Measurements from ENCODE around the gene ANKMY2. TPM values are rescaled to one million over a fixed set of nuclear protein-coding genes. Genes with fewer than 3 reads are reported as not detected.

The ANKMY2 gene
- total RNA-seq, 4 donors from 2014 or later, result 7.9 to 16.2 (median 8.6) TPM

DNA sequence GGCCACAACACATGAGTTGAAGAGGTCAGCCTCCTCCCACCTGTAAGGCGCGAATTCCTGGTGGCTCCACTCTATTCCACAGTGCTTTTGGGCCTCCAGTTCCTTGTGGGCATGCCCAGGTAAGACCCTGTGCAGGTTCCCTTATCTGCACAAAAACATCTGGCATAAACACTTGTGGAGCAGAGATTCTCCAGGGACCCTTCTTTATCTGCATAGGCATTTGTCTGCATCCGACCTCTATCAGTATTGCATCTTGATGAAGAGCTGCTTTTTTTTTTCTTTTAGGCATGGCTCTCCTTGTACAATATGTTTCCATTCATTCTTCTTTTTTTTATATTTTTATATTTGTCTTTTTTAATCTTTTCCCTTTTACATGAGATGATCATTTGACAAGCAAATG, 58.4 kb downstream of the ANKMY2 start:
- intact Hi-C loops (cut with DNase I; ENCODE audit: low total_unique reads), result no loop called here
- Histone ChIP-seq H3K27ac (no peak overlapping the region), H3K27me3 (no peaks in the 10 kb centered on the region), H3K9me3 (no peaks in the 10 kb centered on the region), H3K4me1 (peaks cover 0 to 4% of the 10 kb centered on the region in 2 donors), H3K36me3 (no peaks in the 10 kb centered on the region), H3K4me3 (no peak overlapping the region)
- ATAC-seq (no peak), DNase-seq (no peak)
- in situ Hi-C loops (cut with MboI; ENCODE audit: low sequenced_read_pairs in 4 of 4), result loop anchor here in 1 of 4 donors (25.0 kb wide), 1 partner anchor 325 kb away; no protein-coding TSS in a partner anchor
- TF ChIP-seq, protein P1, sequence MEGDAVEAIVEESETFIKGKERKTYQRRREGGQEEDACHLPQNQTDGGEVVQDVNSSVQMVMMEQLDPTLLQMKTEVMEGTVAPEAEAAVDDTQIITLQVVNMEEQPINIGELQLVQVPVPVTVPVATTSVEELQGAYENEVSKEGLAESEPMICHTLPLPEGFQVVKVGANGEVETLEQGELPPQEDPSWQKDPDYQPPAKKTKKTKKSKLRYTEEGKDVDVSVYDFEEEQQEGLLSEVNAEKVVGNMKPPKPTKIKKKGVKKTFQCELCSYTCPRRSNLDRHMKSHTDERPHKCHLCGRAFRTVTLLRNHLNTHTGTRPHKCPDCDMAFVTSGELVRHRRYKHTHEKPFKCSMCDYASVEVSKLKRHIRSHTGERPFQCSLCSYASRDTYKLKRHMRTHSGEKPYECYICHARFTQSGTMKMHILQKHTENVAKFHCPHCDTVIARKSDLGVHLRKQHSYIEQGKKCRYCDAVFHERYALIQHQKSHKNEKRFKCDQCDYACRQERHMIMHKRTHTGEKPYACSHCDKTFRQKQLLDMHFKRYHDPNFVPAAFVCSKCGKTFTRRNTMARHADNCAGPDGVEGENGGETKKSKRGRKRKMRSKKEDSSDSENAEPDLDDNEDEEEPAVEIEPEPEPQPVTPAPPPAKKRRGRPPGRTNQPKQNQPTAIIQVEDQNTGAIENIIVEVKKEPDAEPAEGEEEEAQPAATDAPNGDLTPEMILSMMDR (IDR thresholded peaks at IDR 0.05 in 4 of 5, conservative IDR thresholded peaks at IDR 0.05 in 1 of 5), result no peak
- TF ChIP-seq POLR2A (IDR thresholded peaks at IDR 0.05), result no peak

GRCh38 chr7:16586081-16586874, 59.3 kb downstream of the ANKMY2 start:
- Histone ChIP-seq H3K4me3 (peak overlapping the region in 1 of 4 donors; percentile 18), H3K27me3 (no peaks in the 10 kb centered on the region), H3K9me3 (no peaks in the 10 kb centered on the region), H3K4me1 (peaks cover 0 to 4% of the 10 kb centered on the region in 2 donors), H3K36me3 (no peaks in the 10 kb centered on the region), H3K27ac (no peak overlapping the region)
- DNase-seq (no peak), ATAC-seq (no peak)
- in situ Hi-C loops (cut with MboI; ENCODE audit: low sequenced_read_pairs in 4 of 4), result loop anchor here in 1 of 4 donors (25.0 kb wide), 1 partner anchor 326 kb away; no protein-coding TSS in a partner anchor
- no peak for TF ChIP-seq POLR2A (IDR thresholded peaks at IDR 0.05)
- TF ChIP-seq, protein P1 (IDR thresholded peaks at IDR 0.05 in 4 of 5, conservative IDR thresholded peaks at IDR 0.05 in 1 of 5), result no peak
- intact Hi-C loops (cut with DNase I; ENCODE audit: low total_unique reads), result no loop called here

- H3K36me3 ChIP-seq, result no peaks in the 10 kb centered on the region
- no peak overlapping the region for H3K27ac ChIP-seq
- no peaks in the 10 kb centered on the region for H3K27me3 ChIP-seq
- intact Hi-C loops (cut with DNase I; ENCODE audit: low total_unique reads), result no loop called here
- H3K9me3 ChIP-seq, result no peaks in the 10 kb centered on the region
- no peak overlapping the region for H3K4me3 ChIP-seq
- TF ChIP-seq, protein P1 (IDR thresholded peaks at IDR 0.05 in 4 of 5, conservative IDR thresholded peaks at IDR 0.05 in 1 of 5), result no peak
- TF ChIP-seq POLR2A (IDR thresholded peaks at IDR 0.05), result no peak
- DNase-seq (no peak), ATAC-seq (no peak)
- peaks cover 0 to 4% of the 10 kb centered on the region in 2 donors for H3K4me1 ChIP-seq
- in situ Hi-C loops (cut with MboI; ENCODE audit: low sequenced_read_pairs in 4 of 4), result loop anchor here in 1 of 4 donors (25.0 kb wide), 1 partner anchor 327 kb away; no protein-coding TSS in a partner anchor
Measured at GRCh38 chr7:16585540-16585939, 60.0 kb downstream of the ANKMY2 start.

DNA sequence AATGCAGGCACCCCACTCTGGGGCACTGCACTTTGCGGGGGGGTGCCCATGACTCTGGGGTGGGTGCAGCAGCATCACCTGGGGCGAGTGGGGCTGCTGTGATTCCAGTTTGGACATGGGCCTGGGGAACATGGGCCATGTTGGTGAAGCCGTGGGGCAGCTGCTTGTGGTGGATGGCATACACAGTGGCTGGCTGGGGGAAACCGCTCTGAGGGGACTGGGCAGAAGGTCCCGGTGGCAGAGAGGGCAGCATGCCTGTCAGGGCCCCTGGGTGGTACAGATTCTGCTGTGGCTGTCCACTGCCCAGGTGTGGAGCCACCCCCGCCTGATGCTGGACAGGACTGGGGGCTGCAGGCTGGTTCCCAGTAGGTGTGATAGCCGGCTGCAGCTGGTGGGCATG, 61.7 kb downstream of the ANKMY2 start:
- Histone ChIP-seq H3K27ac (no peak overlapping the region), H3K4me1 (peaks cover 0 to 4% of the 10 kb centered on the region in 2 donors), H3K9me3 (no peaks in the 10 kb centered on the region), H3K36me3 (no peaks in the 10 kb centered on the region), H3K27me3 (no peaks in the 10 kb centered on the region), H3K4me3 (no peak overlapping the region)
- no peak for ATAC-seq
- intact Hi-C loops (cut with DNase I; ENCODE audit: low total_unique reads) (no loop called here), in situ Hi-C loops (cut with MboI; ENCODE audit: low sequenced_read_pairs in 4 of 4) (loop anchor here in 1 of 4 donors (25.0 kb wide), 1 partner anchor 328 kb away; no protein-coding TSS in a partner anchor)
- TF ChIP-seq, protein P1 (IDR thresholded peaks at IDR 0.05 in 4 of 5, conservative IDR thresholded peaks at IDR 0.05 in 1 of 5), result no peak
- TF ChIP-seq POLR2A (IDR thresholded peaks at IDR 0.05), result no peak
- no peak for DNase-seq
